Choroid plexus epithelial cell (primary cell): ENCODE data around the gene ITGB6.

Source experiments
- DNase-seq: peaks from one replicate; pipeline ENCODE4 v3.0.0-alpha.2; 2010; ENCODE audit warnings: low read depth
- H3K4me3 ChIP-seq: 2 replicates; pipeline ENCODE4 v1.5.1; 2011; ENCODE audit warnings: low read depth, mild to moderate bottlenecking, control low read depth, low read length, moderate library complexity
- CTCF ChIP-seq: conservative IDR thresholded peaks from 2 replicates; pipeline ENCODE4 v1.5.1; 2011; ENCODE audit warnings: low read depth, mild to moderate bottlenecking, control low read depth, inconsistent platforms, low read length, moderate library complexity

Gene ITGB6

GRCh38 chr2:160203422-160203821, 3.4 kb upstream of the ITGB6 start:
- no peak for TF ChIP-seq CTCF
- H3K4me3 ChIP-seq = no peak overlapping the region
- DNase-seq = no peak

- H3K4me3 ChIP-seq = no peak overlapping the region
- no peak for TF ChIP-seq CTCF
- no peak for DNase-seq
Observed at GRCh38 chr2:160203007-160203406, 2.9 kb upstream of the ITGB6 start.

GRCh38 chr2:160201849-160202539, 1.9 kb upstream of the ITGB6 start:
- H3K4me3 ChIP-seq = no peak overlapping the region
- no peak for DNase-seq
- no peak for TF ChIP-seq CTCF

- no peak overlapping the region for H3K4me3 ChIP-seq
- no peak for TF ChIP-seq CTCF
- no peak for DNase-seq
Observed at GRCh38 chr2:160200921-160201320, 849 bp upstream of the ITGB6 start.

GRCh38 chr2:160199053-160199452, 1.0 kb downstream of the ITGB6 start:
- H3K4me3 ChIP-seq = no peak overlapping the region
- DNase-seq = no peak
- TF ChIP-seq CTCF = no peak

- TF ChIP-seq CTCF = no peak
- no peak for DNase-seq
- H3K4me3 ChIP-seq = no peak overlapping the region
Observed at GRCh38 chr2:160197587-160197986, 2.5 kb downstream of the ITGB6 start.

GRCh38 chr2:160194946-160195345, 5.1 kb downstream of the ITGB6 start:
- DNase-seq = no peak

More at GRCh38 chr2:160194946-160195345, 5.1 kb downstream of the ITGB6 start:
- H3K4me3 ChIP-seq = no peak overlapping the region
- TF ChIP-seq CTCF = no peak
